ENCODE data around the gene CFAP46.
"Not testable (repeated sequence)": the region's sequence is repeated elsewhere in the genome, so short reads cannot be mapped to it uniquely, and the experiment has no call there.

The CFAP46 gene

GRCh38 chr10:132893090-132893489 is 49.3 kb downstream of the CFAP46 start:
- Histone ChIP-seq H3K27me3 (ENCODE audit: insufficient read depth, insufficient read length) (peaks cover under 1% of the 10 kb centered on the region), H3K9ac (ENCODE audit: insufficient read length, low read depth) (no peak overlapping the region), H3K4me3 (ENCODE audit: insufficient read length, low read depth) (no peak overlapping the region), H3K36me3 (ENCODE audit: insufficient read depth, insufficient read length, low read length) (no peaks in the 10 kb centered on the region), H3K4me1 (ENCODE audit: insufficient read depth, insufficient read length) (peaks cover 7% of the 10 kb centered on the region), H3K9me3 (ENCODE audit: insufficient read depth, low read length) (peaks cover 28% of the 10 kb centered on the region)
- DNase-seq (ENCODE audit: low read depth, low spot score): no peak
- TF ChIP-seq ZNF274 (IDR thresholded peaks at IDR 0.05; ENCODE audit: low read depth, low read length) (no peak), SUZ12 (IDR thresholded peaks at IDR 0.05; ENCODE audit: extremely low read depth, insufficient read depth, insufficient read length) (no peak), YY1 (IDR thresholded peaks at IDR 0.05; ENCODE audit: insufficient read depth, insufficient read length) (no peak)

- peaks cover 28% of the 10 kb centered on the region for H3K9me3 ChIP-seq (ENCODE audit: insufficient read depth, low read length)
- H3K4me3 ChIP-seq (ENCODE audit: insufficient read length, low read depth): no peak overlapping the region
- H3K9ac ChIP-seq (ENCODE audit: insufficient read length, low read depth): no peak overlapping the region
- TF ChIP-seq ZNF274 (IDR thresholded peaks at IDR 0.05; ENCODE audit: low read depth, low read length): no peak
- no peak for TF ChIP-seq YY1 (IDR thresholded peaks at IDR 0.05; ENCODE audit: insufficient read depth, insufficient read length)
- no peak for TF ChIP-seq SUZ12 (IDR thresholded peaks at IDR 0.05; ENCODE audit: extremely low read depth, insufficient read depth, insufficient read length)
- H3K4me1 ChIP-seq (ENCODE audit: insufficient read depth, insufficient read length): peaks cover 7% of the 10 kb centered on the region
- no peak for DNase-seq (ENCODE audit: low read depth, low spot score)
- H3K27me3 ChIP-seq (ENCODE audit: insufficient read depth, insufficient read length): peaks cover 4% of the 10 kb centered on the region
- no peaks in the 10 kb centered on the region for H3K36me3 ChIP-seq (ENCODE audit: insufficient read depth, insufficient read length, low read length)
These were observed 50.4 kb downstream of the CFAP46 start for GRCh38 chr10:132892004-132892403.

- DNase-seq (ENCODE audit: low read depth, low spot score): no peak
- TF ChIP-seq ZNF274 (IDR thresholded peaks at IDR 0.05; ENCODE audit: low read depth, low read length) (no peak), YY1 (IDR thresholded peaks at IDR 0.05; ENCODE audit: insufficient read depth, insufficient read length) (no peak), SUZ12 (IDR thresholded peaks at IDR 0.05; ENCODE audit: extremely low read depth, insufficient read depth, insufficient read length) (no peak)
- no peak overlapping the region for H3K4me3 ChIP-seq (ENCODE audit: insufficient read length, low read depth)
- H3K36me3 ChIP-seq (ENCODE audit: insufficient read depth, insufficient read length, low read length): no peaks in the 10 kb centered on the region
- H3K4me1 ChIP-seq (ENCODE audit: insufficient read depth, insufficient read length): peaks cover 7% of the 10 kb centered on the region
- H3K27me3 ChIP-seq (ENCODE audit: insufficient read depth, insufficient read length): peaks cover 8% of the 10 kb centered on the region
- peaks cover 28% of the 10 kb centered on the region for H3K9me3 ChIP-seq (ENCODE audit: insufficient read depth, low read length)
- no peak overlapping the region for H3K9ac ChIP-seq (ENCODE audit: insufficient read length, low read depth)
These were observed 51.0 kb downstream of the CFAP46 start for GRCh38 chr10:132891368-132891767.

- peaks cover 8% of the 10 kb centered on the region for H3K27me3 ChIP-seq (ENCODE audit: insufficient read depth, insufficient read length)
- peaks cover 7% of the 10 kb centered on the region for H3K4me1 ChIP-seq (ENCODE audit: insufficient read depth, insufficient read length)
- no peak for DNase-seq (ENCODE audit: low read depth, low spot score)
- no peak overlapping the region for H3K4me3 ChIP-seq (ENCODE audit: insufficient read length, low read depth)
- no peak overlapping the region for H3K9ac ChIP-seq (ENCODE audit: insufficient read length, low read depth)
- TF ChIP-seq ZNF274 (IDR thresholded peaks at IDR 0.05; ENCODE audit: low read depth, low read length) (no peak), SUZ12 (IDR thresholded peaks at IDR 0.05; ENCODE audit: extremely low read depth, insufficient read depth, insufficient read length) (no peak), YY1 (IDR thresholded peaks at IDR 0.05; ENCODE audit: insufficient read depth, insufficient read length) (no peak)
- peaks cover 26% of the 10 kb centered on the region for H3K9me3 ChIP-seq (ENCODE audit: insufficient read depth, low read length)
- H3K36me3 ChIP-seq (ENCODE audit: insufficient read depth, insufficient read length, low read length): no peaks in the 10 kb centered on the region
These were observed 52.1 kb downstream of the CFAP46 start for GRCh38 chr10:132890301-132890700.

- H3K4me1 ChIP-seq (ENCODE audit: insufficient read depth, insufficient read length): peaks cover 7% of the 10 kb centered on the region
- no peaks in the 10 kb centered on the region for H3K36me3 ChIP-seq (ENCODE audit: insufficient read depth, insufficient read length, low read length)
- no peak overlapping the region for H3K9ac ChIP-seq (ENCODE audit: insufficient read length, low read depth)
- H3K9me3 ChIP-seq (ENCODE audit: insufficient read depth, low read length): peaks cover 19% of the 10 kb centered on the region
- DNase-seq (ENCODE audit: low read depth, low spot score): no peak
- peaks cover 8% of the 10 kb centered on the region for H3K27me3 ChIP-seq (ENCODE audit: insufficient read depth, insufficient read length)
- no peak overlapping the region for H3K4me3 ChIP-seq (ENCODE audit: insufficient read length, low read depth)
- TF ChIP-seq YY1 (IDR thresholded peaks at IDR 0.05; ENCODE audit: insufficient read depth, insufficient read length) (no peak), ZNF274 (IDR thresholded peaks at IDR 0.05; ENCODE audit: low read depth, low read length) (no peak), SUZ12 (IDR thresholded peaks at IDR 0.05; ENCODE audit: extremely low read depth, insufficient read depth, insufficient read length) (no peak)
These were observed 52.8 kb downstream of the CFAP46 start for GRCh38 chr10:132889556-132889955.

GRCh38 chr10:132888898-132889490 is 53.4 kb downstream of the CFAP46 start:
- Histone ChIP-seq H3K9me3 (ENCODE audit: insufficient read depth, low read length) (peaks cover 14% of the 10 kb centered on the region; the same call in 1 of the 2 replicates), H3K4me3 (ENCODE audit: insufficient read length, low read depth) (no peak overlapping the region), H3K4me1 (ENCODE audit: insufficient read depth, insufficient read length) (peaks cover 7% of the 10 kb centered on the region), H3K36me3 (ENCODE audit: insufficient read depth, insufficient read length, low read length) (no peaks in the 10 kb centered on the region), H3K9ac (ENCODE audit: insufficient read length, low read depth) (no peak overlapping the region), H3K27me3 (ENCODE audit: insufficient read depth, insufficient read length) (peaks cover 8% of the 10 kb centered on the region)
- DNase-seq (ENCODE audit: low read depth, low spot score): no peak
- no peak for TF ChIP-seq YY1 (IDR thresholded peaks at IDR 0.05; ENCODE audit: insufficient read depth, insufficient read length)
- no peak for TF ChIP-seq ZNF274 (IDR thresholded peaks at IDR 0.05; ENCODE audit: low read depth, low read length)
- TF ChIP-seq SUZ12 (IDR thresholded peaks at IDR 0.05; ENCODE audit: extremely low read depth, insufficient read depth, insufficient read length): no peak

GRCh38 chr10:132888446-132888845 is 53.9 kb downstream of the CFAP46 start:
- not testable (repeated sequence) for H3K4me3 ChIP-seq (ENCODE audit: insufficient read length, low read depth); H3K36me3 ChIP-seq (ENCODE audit: insufficient read depth, insufficient read length, low read length); H3K4me1 ChIP-seq (ENCODE audit: insufficient read depth, insufficient read length); DNase-seq (ENCODE audit: low read depth, low spot score); H3K9ac ChIP-seq (ENCODE audit: insufficient read length, low read depth); H3K9me3 ChIP-seq (ENCODE audit: insufficient read depth, low read length); H3K27me3 ChIP-seq (ENCODE audit: insufficient read depth, insufficient read length)
